Transverse colon (tissue), 4 donors: ENCODE results near the gene TMEM240. TPM values are rescaled to one million over a fixed set of nuclear protein-coding genes. Genes with fewer than 3 reads are reported as not detected.

ENCODE experiments used
- DNase-seq: peaks from one replicate; pipeline ENCODE4 v3.0.0-alpha.2; 2019
- H3K27ac ChIP-seq, 4 donors: fragments of 200-600 bp; sonication (generic); 2 replicates each; pipeline ENCODE4 v1.5.1; 2016 to 2018; ENCODE audit warnings: inconsistent platforms in 4 of 4
- H3K27me3 ChIP-seq: fragments of 200-600 bp; sonication (generic); 2 replicates; pipeline ENCODE4 v1.5.1; 2017; ENCODE audit warnings: inconsistent platforms
- H3K36me3 ChIP-seq, 4 donors: fragments of 200-600 bp; sonication (generic); 2 replicates each; pipeline ENCODE4 v1.5.1; 2017 to 2019; ENCODE audit warnings: inconsistent platforms in 4 of 4
- H3K4me1 ChIP-seq, 4 donors: fragments of 200-600 bp; sonication (generic); 2 replicates each; pipeline ENCODE4 v1.5.1; 2017 to 2020; ENCODE audit warnings: inconsistent platforms in 4 of 4
- H3K4me3 ChIP-seq, 4 donors: fragments of 200-600 bp; sonication (generic); 1 replicate in 1 of 4; 2 replicates in 3 of 4; pipeline versions ENCODE4 v1.5.1 to v1.6.1; 2017 to 2019; ENCODE audit warnings: inconsistent platforms in 4 of 4
- H3K9me3 ChIP-seq, 2 donors: fragments of 200-600 bp; sonication (generic); 2 replicates each; pipeline ENCODE4 v1.5.1; 2017 to 2019; ENCODE audit warnings: inconsistent platforms in 2 of 2
- EP300 ChIP-seq: sonication (generic); formaldehyde crosslinking; IDR thresholded peaks from one replicate; pipeline ENCODE4 v1.6.1; 2017; ENCODE audit warnings: antibody characterized with exemption, low read depth
- POLR2A ChIP-seq: fragments of 450-650 bp; IDR thresholded peaks from one replicate; pipeline ENCODE4 v1.6.1; 2016; ENCODE audit warnings: antibody characterized with exemption, mild to moderate bottlenecking, moderate library complexity
- POLR2AphosphoS5 ChIP-seq, 3 donors: sonication (generic); formaldehyde crosslinking; IDR thresholded peaks; one replicate each; pipeline ENCODE4 v1.6.1; 2016; ENCODE audit warnings: antibody characterized with exemption in 3 of 3
- WGBS, 2 donors: methylation state at CpG; one replicate each; pipeline ENCODE4 v1.1.5; 2018; ENCODE audit warnings: low coverage in 1 of 2; 5-methylcytosine and 5-hydroxymethylcytosine counted together
- in situ Hi-C, 4 donors: fragments of 200-750 bp; cut with MboI; loops; one replicate each; pipeline versions ENCODE4 v1.15.0 to v1.15.1; 2017; ENCODE audit warnings: low sequenced_read_pairs in 3 of 4, low pct_ligation_motif_present in 1 of 4, low pct_unique_long_range_greater_than_20kb in 1 of 4
- intact Hi-C: fragments of 100-400 bp; cut with DNase I; formaldehyde crosslinking; loops from one replicate; pipeline ENCODE4 v1.15.1; 2023; ENCODE audit warnings: low total_unique reads
- total RNA-seq, 4 donors: library from RNA; depleted of rRNA; stranded (reverse); fragments of >200 nt; gene quantifications; one replicate each; pipeline ENCODE4 v1.1.0, GENCODE V29; 2016
- TF ChIP-seq, protein P1 (sequence below), 5 experiments: fragments of 200-600 bp in 3 of 5; fragments of 450-650 bp in 2 of 5; sonication (generic) in 3 of 5; IDR thresholded peaks; 1 replicate in 2 of 5; 2 replicates in 3 of 5; pipeline ENCODE4 v1.5.1; 2016 to 2017; ENCODE audit warnings: antibody characterized with exemption in 5 of 5, inconsistent platforms in 3 of 5, mild to moderate bottlenecking in 2 of 5, moderate library complexity in 1 of 5

The TMEM240 gene
- total RNA-seq, 4 donors from 2014 or later = 3.8 to 27.3 (median 4.2) TPM; not detected in 1

GRCh38 chr1:1552263-1552639 lies 11.8 kb upstream of the TMEM240 start:
- no peak overlapping the region for H3K4me3 ChIP-seq
- in situ Hi-C loops = no loop called here
- WGBS, 2 donors = 83% methylated on average over 10 of the region's 10 CpGs; no CpG with 5 or more reads in 1 of the 2 donors
- no peaks in the 10 kb centered on the region for H3K27me3 ChIP-seq
- intact Hi-C loops = no loop called here
- H3K9me3 ChIP-seq = no peaks in the 10 kb centered on the region
- no peak for DNase-seq
- H3K27ac ChIP-seq = no peak overlapping the region
- TF ChIP-seq, protein P1, sequence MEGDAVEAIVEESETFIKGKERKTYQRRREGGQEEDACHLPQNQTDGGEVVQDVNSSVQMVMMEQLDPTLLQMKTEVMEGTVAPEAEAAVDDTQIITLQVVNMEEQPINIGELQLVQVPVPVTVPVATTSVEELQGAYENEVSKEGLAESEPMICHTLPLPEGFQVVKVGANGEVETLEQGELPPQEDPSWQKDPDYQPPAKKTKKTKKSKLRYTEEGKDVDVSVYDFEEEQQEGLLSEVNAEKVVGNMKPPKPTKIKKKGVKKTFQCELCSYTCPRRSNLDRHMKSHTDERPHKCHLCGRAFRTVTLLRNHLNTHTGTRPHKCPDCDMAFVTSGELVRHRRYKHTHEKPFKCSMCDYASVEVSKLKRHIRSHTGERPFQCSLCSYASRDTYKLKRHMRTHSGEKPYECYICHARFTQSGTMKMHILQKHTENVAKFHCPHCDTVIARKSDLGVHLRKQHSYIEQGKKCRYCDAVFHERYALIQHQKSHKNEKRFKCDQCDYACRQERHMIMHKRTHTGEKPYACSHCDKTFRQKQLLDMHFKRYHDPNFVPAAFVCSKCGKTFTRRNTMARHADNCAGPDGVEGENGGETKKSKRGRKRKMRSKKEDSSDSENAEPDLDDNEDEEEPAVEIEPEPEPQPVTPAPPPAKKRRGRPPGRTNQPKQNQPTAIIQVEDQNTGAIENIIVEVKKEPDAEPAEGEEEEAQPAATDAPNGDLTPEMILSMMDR (IDR thresholded peaks at IDR 0.05) = no peak
- no peak for TF ChIP-seq EP300
- no peak for TF ChIP-seq POLR2AphosphoS5 (IDR thresholded peaks at IDR 0.05)
- TF ChIP-seq POLR2A = no peak
- no peaks in the 10 kb centered on the region for H3K36me3 ChIP-seq
- H3K4me1 ChIP-seq = no peaks in the 10 kb centered on the region

GRCh38 chr1:1551524-1552262 lies 11.3 kb upstream of the TMEM240 start:
- WGBS, 2 donors = 91 to 92% methylated on average over 19 to 33 of the region's 33 CpGs
- Histone ChIP-seq H3K27me3 (no peaks in the 10 kb centered on the region), H3K36me3 (no peaks in the 10 kb centered on the region), H3K4me3 (no peak overlapping the region), H3K9me3 (no peaks in the 10 kb centered on the region), H3K4me1 (no peaks in the 10 kb centered on the region), H3K27ac (no peak overlapping the region)
- intact Hi-C loops (no loop called here), in situ Hi-C loops (no loop called here)
- TF ChIP-seq, protein P1 (IDR thresholded peaks at IDR 0.05) = no peak
- TF ChIP-seq POLR2A (no peak), EP300 (no peak), POLR2AphosphoS5 (IDR thresholded peaks at IDR 0.05) (no peak)
- DNase-seq = no peak

GRCh38 chr1:1550591-1551432 lies 10.4 kb upstream of the TMEM240 start:
- 74 to 100% methylated on average over 2 to 14 of the region's 15 CpGs for WGBS, 2 donors
- H3K36me3 ChIP-seq = no peaks in the 10 kb centered on the region
- intact Hi-C loops (no loop called here), in situ Hi-C loops (no loop called here)
- no peak for TF ChIP-seq POLR2AphosphoS5 (IDR thresholded peaks at IDR 0.05)
- TF ChIP-seq, protein P1 (IDR thresholded peaks at IDR 0.05) = peak in 2 of 5 experiments; percentile 4 to 9
- no peaks in the 10 kb centered on the region for H3K9me3 ChIP-seq
- no peak overlapping the region for H3K27ac ChIP-seq
- no peaks in the 10 kb centered on the region for H3K27me3 ChIP-seq
- H3K4me3 ChIP-seq = no peak overlapping the region
- DNase-seq = no peak
- no peaks in the 10 kb centered on the region for H3K4me1 ChIP-seq

GRCh38 chr1:1550087-1550486 lies 9.7 kb upstream of the TMEM240 start:
- Histone ChIP-seq H3K27me3 (no peaks in the 10 kb centered on the region), H3K4me1 (no peaks in the 10 kb centered on the region), H3K9me3 (no peaks in the 10 kb centered on the region), H3K27ac (no peak overlapping the region), H3K4me3 (no peak overlapping the region), H3K36me3 (no peaks in the 10 kb centered on the region)
- intact Hi-C loops = no loop called here
- WGBS, 2 donors = 80 to 83% methylated on average over 6 to 7 of the region's 7 CpGs
- TF ChIP-seq EP300 (no peak), POLR2AphosphoS5 (IDR thresholded peaks at IDR 0.05) (no peak), POLR2A (no peak)
- TF ChIP-seq, protein P1 (IDR thresholded peaks at IDR 0.05) = no peak
- in situ Hi-C loops = no loop called here
- no peak for DNase-seq
